HG03095 (cell line): ENCODE results near the gene SKIC3.

Experiments
- ATAC-seq: cut with Tn5 transposase; IDR thresholded peaks from one replicate; pipeline ENCODE4 v1.9.1; 2021; ENCODE audit warnings: moderate library complexity; ENCODE audit not compliant: unreplicated experiment

Gene SKIC3

DNA sequence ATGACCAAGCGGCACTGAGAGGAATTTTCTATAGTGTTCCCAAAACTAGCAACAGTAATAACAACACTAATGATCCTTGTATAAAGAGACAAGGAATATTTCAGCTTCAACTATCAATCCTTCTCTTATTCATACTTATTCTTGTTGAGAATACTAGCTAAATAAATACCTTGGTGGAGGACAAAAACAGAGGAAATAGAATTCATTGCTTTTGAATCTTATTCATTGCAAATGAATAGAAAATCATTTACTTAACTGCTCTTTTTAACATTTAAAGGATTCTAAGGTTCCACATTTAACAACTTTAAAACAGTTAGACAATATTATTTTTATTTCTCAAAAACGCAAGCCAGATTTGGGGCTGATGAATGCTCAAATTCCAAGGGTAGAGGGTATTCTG, 22.4 kb downstream of the SKIC3 start:
- no peak for ATAC-seq

GRCh38 chr5:95531491-95531890, 23.3 kb downstream of the SKIC3 start:
- no peak for ATAC-seq

DNA sequence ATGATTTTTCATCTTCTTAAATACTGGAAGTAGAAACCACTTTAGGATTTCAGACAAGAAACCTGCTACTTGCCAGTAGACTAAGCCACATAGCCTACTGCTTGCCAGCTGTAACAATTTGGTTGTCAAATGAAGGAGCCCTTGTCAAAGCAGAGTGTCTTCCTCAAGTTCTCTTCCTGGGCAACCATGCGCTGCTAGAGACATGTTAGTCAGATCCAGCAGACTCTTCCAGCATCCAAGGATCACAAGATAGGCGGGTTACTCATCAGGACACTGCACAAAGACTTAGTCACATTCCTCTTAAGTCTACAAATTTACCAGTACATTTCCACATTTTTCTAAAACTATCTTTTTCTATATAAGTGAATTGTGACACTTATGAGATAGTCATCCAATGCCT, 24.4 kb downstream of the SKIC3 start:
- ATAC-seq = no peak

DNA sequence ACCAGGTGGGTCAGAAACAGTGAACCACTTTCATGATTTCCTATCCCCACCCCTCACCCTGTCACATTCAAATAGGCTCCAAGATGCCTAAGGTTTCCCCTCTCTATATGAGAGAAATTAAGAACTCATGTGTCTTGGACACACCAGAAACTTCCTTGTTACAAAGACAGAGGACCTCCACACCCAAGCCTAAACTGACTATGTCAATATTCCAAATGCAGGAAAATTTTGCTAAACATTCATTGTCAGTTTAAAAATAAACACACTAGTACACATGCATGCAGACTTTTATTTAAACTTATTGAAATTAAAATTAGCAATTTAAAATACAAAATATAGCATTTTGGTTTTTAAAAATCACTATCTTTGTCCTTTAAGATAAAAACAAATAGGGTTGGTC, 26.2 kb downstream of the SKIC3 start:
- ATAC-seq = no peak

GRCh38 chr5:95526871-95527270, 27.9 kb downstream of the SKIC3 start:
- ATAC-seq = no peak

- no peak for ATAC-seq
These were observed 30.4 kb downstream of the SKIC3 start for GRCh38 chr5:95524423-95524822.

GRCh38 chr5:95520206-95520605, 34.6 kb downstream of the SKIC3 start:
- ATAC-seq = no peak

DNA sequence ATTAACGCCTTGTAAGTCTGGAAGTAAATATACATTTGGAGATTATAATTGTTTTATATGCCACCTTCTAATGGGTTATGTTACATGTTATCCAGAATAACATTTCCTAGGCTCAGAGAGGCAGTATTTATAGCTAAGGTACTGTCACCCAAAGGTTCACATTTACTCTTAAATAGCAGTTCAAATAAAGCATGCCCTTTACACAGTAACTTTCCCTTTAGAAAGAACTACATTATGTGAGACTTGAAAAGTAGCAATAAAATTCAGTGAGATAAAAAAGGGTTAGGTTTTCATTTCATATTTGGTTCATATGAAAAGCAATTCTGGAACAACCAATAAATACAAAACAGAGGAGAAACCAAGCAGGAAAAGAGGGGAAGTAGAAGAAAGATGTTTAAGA, 35.1 kb downstream of the SKIC3 start:
- no peak for ATAC-seq

GRCh38 chr5:95519151-95519550, 35.6 kb downstream of the SKIC3 start:
- ATAC-seq = no peak

DNA sequence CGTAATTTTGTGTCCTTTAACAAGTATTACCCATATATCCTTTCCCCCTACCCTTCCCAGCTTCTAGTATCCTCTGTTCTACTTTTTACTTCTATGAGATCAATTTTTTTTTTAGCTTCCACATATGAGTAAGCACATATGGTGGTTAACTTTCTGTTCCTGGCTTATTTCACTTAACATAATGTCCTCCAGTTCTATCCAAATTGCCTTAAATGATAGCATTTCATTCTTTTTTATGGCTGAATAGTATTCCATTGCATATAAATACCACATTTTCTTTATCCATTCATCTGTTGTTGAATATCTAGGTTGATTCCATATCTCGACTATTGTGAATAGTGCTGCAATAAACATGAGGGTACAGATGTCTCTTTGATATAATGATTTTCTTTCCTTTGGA, 36.4 kb downstream of the SKIC3 start:
- ATAC-seq = no peak

DNA sequence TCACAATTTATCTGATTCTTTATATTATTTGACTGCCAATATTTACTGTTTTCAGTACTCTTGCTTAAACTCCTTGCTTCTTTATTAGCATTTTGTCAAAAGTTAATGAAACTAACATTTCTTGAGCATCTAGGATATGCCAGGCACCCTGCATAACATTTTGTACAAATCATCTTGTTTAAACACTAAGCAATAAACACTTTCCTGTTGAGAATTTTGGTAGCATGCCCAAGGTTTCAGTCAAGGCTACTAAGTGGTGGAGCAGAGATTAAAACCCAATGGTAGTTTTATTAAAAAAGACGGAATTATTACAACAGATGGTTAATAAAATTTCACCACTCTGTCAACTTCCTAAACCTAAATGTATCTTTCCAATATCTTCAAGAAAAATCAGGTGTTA, 43.2 kb downstream of the SKIC3 start:
- ATAC-seq = no peak

- ATAC-seq = no peak
These were observed 46.2 kb downstream of the SKIC3 start for GRCh38 chr5:95508550-95508949.
